ENCODE measurements around the gene FAM131B.

FAM131B gene

DNA sequence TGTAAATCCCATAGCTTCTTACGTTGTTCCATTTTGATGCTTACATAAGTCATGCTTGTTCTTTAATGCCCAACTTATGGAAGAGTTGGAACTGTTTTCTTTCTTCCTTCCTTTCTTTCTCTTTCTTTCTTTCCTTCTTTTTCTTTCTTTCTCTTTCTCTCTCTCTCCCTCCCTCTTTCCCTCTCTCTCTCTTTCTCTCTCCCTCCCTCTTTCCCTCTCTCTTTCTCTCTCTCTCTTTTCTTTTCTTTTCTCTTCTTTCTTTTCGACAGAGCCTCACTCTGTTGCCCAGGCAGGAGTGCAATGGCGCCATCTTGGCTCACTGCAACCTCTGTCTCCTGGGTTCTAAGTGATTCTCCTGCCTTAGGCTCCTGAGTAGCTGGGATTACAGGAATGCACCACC lies 18.9 kb downstream of the FAM131B start:
- no peak overlapping the region for H3K9ac ChIP-seq (ENCODE audit: low read length)
- H3K27ac ChIP-seq (ENCODE audit: low read length) = no peak overlapping the region
- H3K4me3 ChIP-seq (ENCODE audit: low read length) = no peak overlapping the region
- H3K9me3 ChIP-seq (replicated peaks; ENCODE audit: insufficient read depth, low read length) = no peaks in the 10 kb centered on the region
- H3K79me2 ChIP-seq (ENCODE audit: low read length) = no peaks in the 10 kb centered on the region
- TF ChIP-seq EZH2 (optimal IDR thresholded peaks at IDR 0.05; ENCODE audit: low read depth, low read length) = no peak
- no peak for TF ChIP-seq EZH2phosphoT487 (IDR thresholded peaks at IDR 0.05; ENCODE audit: low read length)
- TF ChIP-seq, protein P1, sequence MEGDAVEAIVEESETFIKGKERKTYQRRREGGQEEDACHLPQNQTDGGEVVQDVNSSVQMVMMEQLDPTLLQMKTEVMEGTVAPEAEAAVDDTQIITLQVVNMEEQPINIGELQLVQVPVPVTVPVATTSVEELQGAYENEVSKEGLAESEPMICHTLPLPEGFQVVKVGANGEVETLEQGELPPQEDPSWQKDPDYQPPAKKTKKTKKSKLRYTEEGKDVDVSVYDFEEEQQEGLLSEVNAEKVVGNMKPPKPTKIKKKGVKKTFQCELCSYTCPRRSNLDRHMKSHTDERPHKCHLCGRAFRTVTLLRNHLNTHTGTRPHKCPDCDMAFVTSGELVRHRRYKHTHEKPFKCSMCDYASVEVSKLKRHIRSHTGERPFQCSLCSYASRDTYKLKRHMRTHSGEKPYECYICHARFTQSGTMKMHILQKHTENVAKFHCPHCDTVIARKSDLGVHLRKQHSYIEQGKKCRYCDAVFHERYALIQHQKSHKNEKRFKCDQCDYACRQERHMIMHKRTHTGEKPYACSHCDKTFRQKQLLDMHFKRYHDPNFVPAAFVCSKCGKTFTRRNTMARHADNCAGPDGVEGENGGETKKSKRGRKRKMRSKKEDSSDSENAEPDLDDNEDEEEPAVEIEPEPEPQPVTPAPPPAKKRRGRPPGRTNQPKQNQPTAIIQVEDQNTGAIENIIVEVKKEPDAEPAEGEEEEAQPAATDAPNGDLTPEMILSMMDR (IDR thresholded peaks at IDR 0.05; ENCODE audit: low read length) = no peak
- H3F3A ChIP-seq (ENCODE audit: insufficient read depth, low read length) = no peaks in the 10 kb centered on the region
- no peaks in the 10 kb centered on the region for H3K4me1 ChIP-seq (ENCODE audit: low read length)
- H4K20me1 ChIP-seq (ENCODE audit: insufficient read depth, low read length) = no peaks in the 10 kb centered on the region
- H2AFZ ChIP-seq (ENCODE audit: low read length) = no peak overlapping the region
- no peak overlapping the region for H3K4me2 ChIP-seq (ENCODE audit: low read depth, low read length)
- no peaks in the 10 kb centered on the region for H3K36me3 ChIP-seq (replicated peaks; ENCODE audit: insufficient read depth, low read length)
- no peaks in the 10 kb centered on the region for H3K27me3 ChIP-seq (replicated peaks; ENCODE audit: insufficient read depth, low read length)
- DNase-seq = no peak
- H3K9me2 ChIP-seq (replicated peaks; ENCODE audit: insufficient read depth, low read length) = no peaks in the 10 kb centered on the region

DNA sequence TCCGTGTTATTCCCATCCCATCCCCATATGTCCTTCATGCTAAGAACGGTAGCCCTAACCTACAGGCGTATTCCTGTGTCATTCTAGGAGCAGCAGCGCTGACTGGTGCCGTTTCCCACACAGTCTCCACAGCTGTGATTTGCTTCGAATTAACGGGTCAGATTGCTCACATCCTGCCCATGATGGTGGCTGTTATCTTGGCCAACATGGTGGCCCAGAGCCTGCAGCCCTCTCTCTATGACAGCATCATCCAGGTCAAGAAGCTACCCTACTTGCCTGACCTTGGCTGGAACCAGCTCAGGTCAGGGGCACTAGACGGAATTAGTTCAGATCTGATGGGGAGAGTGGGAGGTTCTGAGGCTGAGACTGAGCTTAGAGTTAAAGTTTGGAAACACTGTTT lies 20.7 kb downstream of the FAM131B start:
- H3K27me3 ChIP-seq (replicated peaks; ENCODE audit: insufficient read depth, low read length) = no peaks in the 10 kb centered on the region
- H3K9ac ChIP-seq (ENCODE audit: low read length) = no peak overlapping the region
- no peaks in the 10 kb centered on the region for H3K36me3 ChIP-seq (replicated peaks; ENCODE audit: insufficient read depth, low read length)
- DNase-seq = no peak
- H2AFZ ChIP-seq (ENCODE audit: low read length) = no peak overlapping the region
- H3K9me3 ChIP-seq (replicated peaks; ENCODE audit: insufficient read depth, low read length) = no peaks in the 10 kb centered on the region
- no peak overlapping the region for H3K27ac ChIP-seq (ENCODE audit: low read length)
- H3K4me3 ChIP-seq (ENCODE audit: low read length) = no peak overlapping the region
- TF ChIP-seq EZH2 (optimal IDR thresholded peaks at IDR 0.05; ENCODE audit: low read depth, low read length) (no peak), EZH2phosphoT487 (IDR thresholded peaks at IDR 0.05; ENCODE audit: low read length) (no peak)
- TF ChIP-seq, protein P1 (IDR thresholded peaks at IDR 0.05; ENCODE audit: low read length) = no peak
- no peaks in the 10 kb centered on the region for H3F3A ChIP-seq (ENCODE audit: insufficient read depth, low read length)
- H3K79me2 ChIP-seq (ENCODE audit: low read length) = no peaks in the 10 kb centered on the region
- H3K9me2 ChIP-seq (replicated peaks; ENCODE audit: insufficient read depth, low read length) = no peaks in the 10 kb centered on the region
- no peaks in the 10 kb centered on the region for H4K20me1 ChIP-seq (ENCODE audit: insufficient read depth, low read length)
- H3K4me1 ChIP-seq (ENCODE audit: low read length) = no peaks in the 10 kb centered on the region
- no peak overlapping the region for H3K4me2 ChIP-seq (ENCODE audit: low read depth, low read length)

DNA sequence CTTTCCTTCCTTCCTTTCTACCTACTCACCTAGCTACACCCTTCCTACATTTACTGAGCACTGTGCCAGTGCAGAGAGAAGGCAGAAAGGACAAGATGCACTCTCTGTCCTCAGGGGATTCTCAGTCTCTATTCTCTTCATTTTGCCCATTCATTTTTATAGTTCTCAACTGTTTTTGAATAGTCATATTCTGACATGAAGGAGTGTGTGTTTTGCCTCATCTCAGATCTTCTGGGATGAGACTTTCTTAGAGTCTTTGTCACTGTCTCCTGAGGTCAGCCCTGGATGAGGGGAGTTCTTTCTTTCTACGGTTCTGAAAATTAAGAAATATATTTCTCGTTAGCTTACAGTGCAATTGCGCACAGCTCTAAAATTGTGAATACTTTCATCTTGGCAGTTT lies 25.3 kb downstream of the FAM131B start:
- H3K9me2 ChIP-seq (replicated peaks; ENCODE audit: insufficient read depth, low read length) = no peaks in the 10 kb centered on the region
- H2AFZ ChIP-seq (ENCODE audit: low read length) = no peak overlapping the region
- H3K4me2 ChIP-seq (ENCODE audit: low read depth, low read length) = no peak overlapping the region
- no peak overlapping the region for H3K4me3 ChIP-seq (ENCODE audit: low read length)
- no peaks in the 10 kb centered on the region for H3K4me1 ChIP-seq (ENCODE audit: low read length)
- H3K27ac ChIP-seq (ENCODE audit: low read length) = no peak overlapping the region
- no peak for DNase-seq
- H4K20me1 ChIP-seq (ENCODE audit: insufficient read depth, low read length) = no peaks in the 10 kb centered on the region
- H3F3A ChIP-seq (ENCODE audit: insufficient read depth, low read length) = no peaks in the 10 kb centered on the region
- no peaks in the 10 kb centered on the region for H3K79me2 ChIP-seq (ENCODE audit: low read length)
- no peaks in the 10 kb centered on the region for H3K36me3 ChIP-seq (replicated peaks; ENCODE audit: insufficient read depth, low read length)
- H3K27me3 ChIP-seq (replicated peaks; ENCODE audit: insufficient read depth, low read length) = no peaks in the 10 kb centered on the region
- no peaks in the 10 kb centered on the region for H3K9me3 ChIP-seq (replicated peaks; ENCODE audit: insufficient read depth, low read length)
- TF ChIP-seq EZH2phosphoT487 (IDR thresholded peaks at IDR 0.05; ENCODE audit: low read length) = no peak
- no peak for TF ChIP-seq EZH2 (optimal IDR thresholded peaks at IDR 0.05; ENCODE audit: low read depth, low read length)
- TF ChIP-seq, protein P1 (IDR thresholded peaks at IDR 0.05; ENCODE audit: low read length) = no peak
- H3K9ac ChIP-seq (ENCODE audit: low read length) = no peak overlapping the region

All from MM.1S (cell line).